LNCaP clone FGC (cell line): ENCODE data around the gene FBXO45.
"Not testable (repeated sequence)": the region's sequence is repeated elsewhere in the genome, so short reads cannot be mapped to it uniquely, and the experiment has no call there.

ENCODE experiments used
- DNase-seq: peaks from one replicate; pipeline ENCODE4 v3.0.0-alpha.2; 2011; ENCODE audit warnings: low read depth
- H3K4me3 ChIP-seq: 2 replicates; pipeline ENCODE4 v1.5.1; 2011; ENCODE audit warnings: mild to moderate bottlenecking, low read depth, low read length, control low read depth
- CTCF ChIP-seq: IDR thresholded peaks from 2 replicates; pipeline ENCODE4 v1.5.1; 2012; ENCODE audit warnings: mild to moderate bottlenecking; ENCODE audit not compliant: control insufficient read depth, insufficient read depth; ENCODE audit errors: extremely low read depth

The FBXO45 gene

GRCh38 chr3:196557236-196557635, 11.2 kb upstream of the FBXO45 start:
- H3K4me3 ChIP-seq, result no peak overlapping the region
- no peak for TF ChIP-seq CTCF
- DNase-seq, result no peak

GRCh38 chr3:196558476-196558875, 10.0 kb upstream of the FBXO45 start:
- TF ChIP-seq CTCF, result no peak
- H3K4me3 ChIP-seq, result no peak overlapping the region
- DNase-seq, result no peak

- H3K4me3 ChIP-seq, result no peak overlapping the region
- no peak for DNase-seq
- no peak for TF ChIP-seq CTCF
Measured at GRCh38 chr3:196559826-196560225, 8.6 kb upstream of the FBXO45 start.

GRCh38 chr3:196563721-196564225, 4.7 kb upstream of the FBXO45 start:
- DNase-seq, result no peak
- TF ChIP-seq CTCF, result no peak
- H3K4me3 ChIP-seq, result no peak overlapping the region

- TF ChIP-seq CTCF, result no peak
- no peak for DNase-seq
- peak overlapping the region; percentile 98 for H3K4me3 ChIP-seq
Measured at GRCh38 chr3:196569003-196569516, 600 bp downstream of the FBXO45 start.

GRCh38 chr3:196570332-196570731, 1.9 kb downstream of the FBXO45 start:
- DNase-seq, result not testable (repeated sequence)
- H3K4me3 ChIP-seq, result peak overlapping the region; percentile 98; the same call in 1 of the 2 replicates

- TF ChIP-seq CTCF, result no peak
- DNase-seq, result no peak
- no peak overlapping the region for H3K4me3 ChIP-seq
Measured at GRCh38 chr3:196572389-196572788, 3.9 kb downstream of the FBXO45 start.
